Measurements from ENCODE around the gene ZGRF1.
"Not testable (repeated sequence)": the region's sequence is repeated elsewhere in the genome, so short reads cannot be mapped to it uniquely, and the experiment has no call there.

The ZGRF1 gene
- total RNA-seq: 13.6 to 43.8 (median 23.2) reads per million in 4 experiments

GRCh38 chr4:112636688-112637551, at the start of gene ZGRF1, which contains the start of gene LARP7:
TSS of gene ZGRF1 (minus strand) at chr4:112636909. CDS start at chr4:112633176, 3,733 bp downstream.
TSS of gene LARP7 (plus strand) at chr4:112637143. CDS start at chr4:112644670, 7,527 bp downstream.
- DNase-seq: peak; percentile 95

- DNase-seq: no peak
Measured at GRCh38 chr4:112680996-112681395, 44.3 kb upstream of the ZGRF1 start.

GRCh38 chr4:112677519-112678091, 40.9 kb upstream of the ZGRF1 start:
- no peak for DNase-seq

- DNase-seq: no peak
Measured at GRCh38 chr4:112674376-112674775, 37.7 kb upstream of the ZGRF1 start.

- DNase-seq: no peak
Measured at GRCh38 chr4:112673686-112674085, 37.0 kb upstream of the ZGRF1 start.

- DNase-seq: no peak
Measured at GRCh38 chr4:112673076-112673475, 36.4 kb upstream of the ZGRF1 start.

- no peak for DNase-seq
Measured at GRCh38 chr4:112668131-112668530, 31.4 kb upstream of the ZGRF1 start.

GRCh38 chr4:112664611-112665010, 27.9 kb upstream of the ZGRF1 start:
- no peak for DNase-seq

- not testable (repeated sequence) for DNase-seq
Measured at GRCh38 chr4:112656115-112656514, 19.4 kb upstream of the ZGRF1 start.

GRCh38 chr4:112655270-112655669, 18.6 kb upstream of the ZGRF1 start:
- no peak for DNase-seq

GRCh38 chr4:112652216-112652615, 15.5 kb upstream of the ZGRF1 start:
- DNase-seq: no peak

GRCh38 chr4:112651641-112652040, 14.9 kb upstream of the ZGRF1 start:
- DNase-seq: no peak

GRCh38 chr4:112650332-112650731, 13.6 kb upstream of the ZGRF1 start:
- no peak for DNase-seq

- no peak for DNase-seq
Measured at GRCh38 chr4:112649055-112649408, 12.3 kb upstream of the ZGRF1 start.

GRCh38 chr4:112648263-112649054, 11.8 kb upstream of the ZGRF1 start:
- DNase-seq: no peak

- no peak for DNase-seq
Measured at GRCh38 chr4:112647785-112648184, 11.1 kb upstream of the ZGRF1 start.

GRCh38 chr4:112646632-112647537, 10.2 kb upstream of the ZGRF1 start:
- DNase-seq: no peak

GRCh38 chr4:112645541-112646329, 9.0 kb upstream of the ZGRF1 start:
- DNase-seq: no peak

- DNase-seq: not testable (repeated sequence)
Measured at GRCh38 chr4:112644595-112645535, 8.2 kb upstream of the ZGRF1 start.

- DNase-seq: no peak
Measured at GRCh38 chr4:112642526-112642925, 5.8 kb upstream of the ZGRF1 start.

All from effector CD8-positive, alpha-beta T cell (primary cell).